Cardiac fibroblast (primary cell): ENCODE measurements around the gene FZD4.
A peak's percentile ranks its signal among the peaks of the same experiment; 100 is the strongest.

Experiments
- DNase-seq, 2 donors: peaks; one replicate each; pipeline versions ENCODE4 v3.0.0 to v3.0.0-alpha.2; 2010; ENCODE audit warnings: low read depth in 2 of 2
- H3K4me3 ChIP-seq, 2 donors: replicated peaks in 1 of 2; 1 replicate in 1 of 2; 2 replicates in 1 of 2; pipeline ENCODE4 v1.5.1; 2011; ENCODE audit warnings: low read depth in 2 of 2, low read length in 2 of 2, mild to moderate bottlenecking in 2 of 2, moderate library complexity in 1 of 2
- TF ChIP-seq, protein P1 (sequence below): IDR thresholded peaks from one replicate; pipeline ENCODE4 v1.5.1; 2011; ENCODE audit warnings: low read depth, mild to moderate bottlenecking, low read length, inconsistent platforms

FZD4 gene

DNA sequence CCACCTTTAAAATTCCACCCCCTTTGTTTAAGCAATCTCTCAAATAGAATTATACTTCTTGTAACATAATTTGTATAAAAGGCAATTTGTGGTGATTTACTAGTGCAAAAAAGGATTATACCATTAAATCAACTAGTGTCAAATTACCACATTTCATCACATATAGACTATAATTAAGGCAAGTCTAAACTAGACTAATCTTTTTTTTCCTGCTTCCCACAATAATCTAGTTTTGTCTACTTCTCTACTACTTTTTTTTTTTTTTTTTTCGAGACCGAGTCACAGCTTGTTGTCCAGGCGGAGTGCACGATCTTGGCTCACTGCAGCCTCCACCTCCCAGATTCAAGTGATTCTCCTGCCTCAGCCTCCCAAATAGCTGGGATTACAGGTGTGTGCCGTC lies 36.1 kb upstream of the FZD4 start:
- DNase-seq = no peak
- no peak overlapping the region for H3K4me3 ChIP-seq
- TF ChIP-seq, protein P1, sequence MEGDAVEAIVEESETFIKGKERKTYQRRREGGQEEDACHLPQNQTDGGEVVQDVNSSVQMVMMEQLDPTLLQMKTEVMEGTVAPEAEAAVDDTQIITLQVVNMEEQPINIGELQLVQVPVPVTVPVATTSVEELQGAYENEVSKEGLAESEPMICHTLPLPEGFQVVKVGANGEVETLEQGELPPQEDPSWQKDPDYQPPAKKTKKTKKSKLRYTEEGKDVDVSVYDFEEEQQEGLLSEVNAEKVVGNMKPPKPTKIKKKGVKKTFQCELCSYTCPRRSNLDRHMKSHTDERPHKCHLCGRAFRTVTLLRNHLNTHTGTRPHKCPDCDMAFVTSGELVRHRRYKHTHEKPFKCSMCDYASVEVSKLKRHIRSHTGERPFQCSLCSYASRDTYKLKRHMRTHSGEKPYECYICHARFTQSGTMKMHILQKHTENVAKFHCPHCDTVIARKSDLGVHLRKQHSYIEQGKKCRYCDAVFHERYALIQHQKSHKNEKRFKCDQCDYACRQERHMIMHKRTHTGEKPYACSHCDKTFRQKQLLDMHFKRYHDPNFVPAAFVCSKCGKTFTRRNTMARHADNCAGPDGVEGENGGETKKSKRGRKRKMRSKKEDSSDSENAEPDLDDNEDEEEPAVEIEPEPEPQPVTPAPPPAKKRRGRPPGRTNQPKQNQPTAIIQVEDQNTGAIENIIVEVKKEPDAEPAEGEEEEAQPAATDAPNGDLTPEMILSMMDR = no peak

DNA sequence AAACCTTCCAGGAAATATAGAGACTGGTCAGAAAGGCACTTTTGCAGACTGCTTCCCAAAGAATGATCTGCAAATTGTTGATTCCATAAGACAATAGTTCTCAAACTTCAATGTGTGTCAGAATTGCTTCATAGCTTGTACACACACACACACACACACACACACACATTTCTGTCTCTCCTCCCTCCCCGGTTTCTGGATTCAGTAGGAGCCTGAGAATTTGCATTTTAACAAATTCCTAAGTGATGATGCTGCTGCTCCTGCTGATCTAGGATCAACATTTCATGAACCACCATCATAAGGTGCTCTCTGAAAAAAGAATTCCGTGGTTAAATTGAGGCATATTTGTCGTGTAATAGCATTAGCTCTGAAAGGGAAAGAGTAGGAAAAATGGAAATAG lies 35.3 kb upstream of the FZD4 start:
- TF ChIP-seq, protein P1 = no peak
- H3K4me3 ChIP-seq = no peak overlapping the region
- peak; percentile 73 to 81 for DNase-seq

DNA sequence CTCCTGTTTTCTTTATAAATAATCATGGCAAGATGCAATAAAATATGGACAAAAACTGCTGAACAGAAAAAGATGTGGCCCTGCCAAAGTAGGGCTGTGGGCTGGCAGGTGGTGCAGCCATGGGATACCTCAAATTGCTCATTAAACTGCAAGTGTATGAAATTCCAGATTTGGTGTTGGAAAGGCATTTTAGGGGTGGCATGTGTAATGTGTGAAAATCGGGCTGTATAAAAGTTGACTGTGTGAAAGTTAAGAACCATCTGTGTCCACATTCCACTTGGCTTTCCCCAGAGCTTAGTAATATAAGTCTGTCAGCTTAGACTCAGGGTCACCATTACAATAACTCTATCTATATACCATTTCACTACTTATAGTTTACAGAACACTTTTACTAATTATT lies 34.8 kb upstream of the FZD4 start:
- DNase-seq = peak in 1 of 2 donors; percentile 19
- TF ChIP-seq, protein P1 = no peak
- no peak overlapping the region for H3K4me3 ChIP-seq

DNA sequence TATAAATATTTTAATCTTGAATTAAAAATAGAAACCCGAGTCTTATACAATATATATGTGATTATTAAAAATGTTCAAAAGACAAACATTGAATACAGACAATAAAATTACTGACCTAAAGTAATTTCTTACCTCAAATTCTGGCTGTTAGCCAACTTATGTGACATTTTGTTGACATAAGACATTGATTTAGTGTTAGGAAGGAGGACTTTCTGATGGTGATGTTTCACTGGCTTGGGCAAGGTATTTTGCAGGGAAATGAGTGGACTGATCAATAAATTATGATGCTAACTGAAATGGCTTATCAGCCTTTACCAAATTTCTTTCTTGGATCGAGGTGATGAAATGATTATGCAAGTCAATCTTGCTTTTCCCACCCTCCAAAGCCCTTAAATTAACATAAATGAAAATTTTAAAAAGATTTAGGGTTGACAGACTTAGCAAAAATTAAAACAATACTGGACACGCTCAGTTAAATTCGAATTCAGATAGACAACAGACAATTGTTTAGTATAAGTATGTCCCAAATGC lies 33.2 kb upstream of the FZD4 start:
- DNase-seq = no peak
- TF ChIP-seq, protein P1 = no peak
- H3K4me3 ChIP-seq = no peak overlapping the region

DNA sequence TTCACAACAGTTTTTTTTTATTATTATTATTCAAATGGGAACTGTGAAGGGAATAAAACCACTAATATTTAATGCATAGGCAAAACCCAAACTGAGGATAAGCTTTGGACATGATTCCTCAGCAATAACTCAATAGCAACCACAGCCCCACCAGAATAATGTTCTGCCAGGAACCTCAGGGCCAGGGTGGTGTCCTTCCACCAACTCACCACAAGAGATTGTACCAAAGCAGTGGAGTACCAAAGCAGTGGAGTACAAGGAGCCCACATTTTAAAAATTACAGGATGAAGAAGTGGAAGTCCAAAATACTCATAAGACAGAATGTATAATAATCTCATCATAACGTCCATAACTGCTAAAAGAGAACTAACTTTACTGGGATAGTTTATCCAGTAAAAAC lies 32.5 kb upstream of the FZD4 start:
- TF ChIP-seq, protein P1 = no peak
- H3K4me3 ChIP-seq = no peak overlapping the region
- no peak for DNase-seq

DNA sequence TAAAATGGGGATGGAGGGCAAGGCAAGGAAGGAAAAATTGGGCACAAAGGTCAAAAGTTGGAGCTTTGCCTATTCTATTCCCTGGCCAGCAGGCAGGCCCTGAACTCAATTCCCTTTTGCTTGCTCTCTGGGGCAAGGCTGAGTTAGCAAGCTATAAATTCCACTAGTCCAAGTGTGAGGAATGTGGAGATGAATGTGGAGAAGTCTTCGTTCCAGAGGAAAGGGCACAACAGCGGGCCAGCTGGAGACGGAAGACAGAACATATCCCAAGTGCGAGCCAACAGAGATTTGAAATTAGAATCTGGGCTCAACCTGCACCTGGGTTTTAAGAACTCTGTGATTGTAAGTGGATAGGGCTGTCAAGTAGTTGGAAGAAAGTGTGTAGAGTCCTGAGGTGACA lies 29.5 kb upstream of the FZD4 start:
- no peak for DNase-seq
- no peak overlapping the region for H3K4me3 ChIP-seq
- TF ChIP-seq, protein P1 = no peak

DNA sequence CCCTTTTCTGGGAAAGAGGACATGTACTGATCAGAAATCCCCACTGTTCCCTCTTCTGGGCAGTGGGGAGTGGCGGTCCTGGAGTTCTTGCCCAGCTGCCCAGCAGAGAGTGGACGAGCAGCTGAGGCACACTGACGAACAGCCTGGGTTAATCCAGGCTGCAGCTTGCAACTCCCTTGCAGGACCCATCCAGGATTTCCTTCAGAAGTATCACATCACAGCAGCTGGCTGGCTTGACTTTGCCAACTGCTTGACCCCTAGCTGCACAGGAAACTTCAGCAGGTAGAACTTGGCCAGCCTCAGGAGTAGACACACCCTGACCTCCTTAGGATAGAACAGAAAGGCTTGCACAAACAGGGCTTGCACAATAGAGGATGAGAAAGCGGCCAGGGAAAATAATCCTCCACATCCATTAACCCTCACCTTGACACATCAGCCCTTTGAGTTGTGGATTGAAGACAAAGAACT lies 27.9 kb upstream of the FZD4 start:
- DNase-seq = peak; percentile 21 to 22
- H3K4me3 ChIP-seq = no peak overlapping the region
- TF ChIP-seq, protein P1 = no peak
